HEK293 (cell line): ENCODE data around the gene C3AR1.
"Not testable (repeated sequence)": the region's sequence is repeated elsewhere in the genome, so short reads cannot be mapped to it uniquely, and the experiment has no call there.

Experiments used
- ATF2 ChIP-seq: fragments of 450-650 bp; formaldehyde crosslinking; IDR thresholded peaks from 2 replicates; pipeline ENCODE4 v1.5.1; 2016; ENCODE audit warnings: missing biosample characterization, missing genetic modification characterization, low read depth
- CTCF ChIP-seq: fragments of 450-650 bp; formaldehyde crosslinking; IDR thresholded peaks from 2 replicates; pipeline ENCODE4 v1.5.1; 2016; ENCODE audit warnings: missing biosample characterization, missing genetic modification characterization
- MEIS1 ChIP-seq: sonication (generic); formaldehyde crosslinking; IDR thresholded peaks from 2 replicates; pipeline ENCODE4 v1.8.1; 2022; ENCODE audit warnings: missing genetic modification reagents, mild to moderate bottlenecking, borderline replicate concordance
- OSR2 ChIP-seq: fragments of 450-650 bp; formaldehyde crosslinking; IDR thresholded peaks from 2 replicates; pipeline ENCODE4 v1.5.1; 2016; ENCODE audit warnings: missing biosample characterization, missing genetic modification characterization
- SETDB1 ChIP-seq: IDR thresholded peaks from one replicate; pipeline ENCODE4 v1.6.1; 2017; ENCODE audit warnings: mild to moderate bottlenecking, low read length, moderate library complexity, mixed read lengths; ENCODE audit not compliant: insufficient read length
- ZBTB20 ChIP-seq: fragments of 450-650 bp; formaldehyde crosslinking; IDR thresholded peaks from 2 replicates; pipeline ENCODE4 v1.5.1; 2016; ENCODE audit warnings: missing biosample characterization, missing genetic modification characterization
- ZBTB8A ChIP-seq: fragments of 450-650 bp; formaldehyde crosslinking; IDR thresholded peaks from 2 replicates; pipeline ENCODE4 v1.5.1; 2016; ENCODE audit warnings: missing biosample characterization, missing genetic modification characterization
- ZNF140 ChIP-seq: fragments of 450-650 bp; formaldehyde crosslinking; IDR thresholded peaks from 2 replicates; pipeline ENCODE4 v1.5.1; 2016; ENCODE audit warnings: missing biosample characterization, missing genetic modification characterization
- ZNF16 ChIP-seq: fragments of 450-650 bp; formaldehyde crosslinking; IDR thresholded peaks from 2 replicates; pipeline ENCODE4 v1.5.1; 2016; ENCODE audit warnings: low read depth, missing biosample characterization, missing genetic modification characterization
- ZNF404 ChIP-seq: fragments of 450-650 bp; formaldehyde crosslinking; IDR thresholded peaks from 2 replicates; pipeline ENCODE4 v1.5.1; 2017; ENCODE audit warnings: missing biosample characterization, missing genetic modification characterization
- ZNF560 ChIP-seq: fragments of 450-650 bp; formaldehyde crosslinking; IDR thresholded peaks from 2 replicates; pipeline ENCODE4 v1.5.1; 2017; ENCODE audit warnings: missing biosample characterization, missing genetic modification characterization, borderline replicate concordance
- TF ChIP-seq, protein P1 (sequence below): fragments of 450-650 bp; formaldehyde crosslinking; IDR thresholded peaks from 2 replicates; pipeline ENCODE4 v1.5.1; 2016; ENCODE audit warnings: missing biosample characterization, missing genetic modification characterization
- TF ChIP-seq, protein P2 (sequence below): sonication (generic); formaldehyde crosslinking; IDR thresholded peaks from 2 replicates; pipeline ENCODE4 v1.8.1; 2022; ENCODE audit warnings: mild to moderate bottlenecking, moderate library complexity, missing genetic modification reagents
- TF ChIP-seq, protein P3 (sequence below): fragments of 450-650 bp; formaldehyde crosslinking; IDR thresholded peaks from 2 replicates; pipeline ENCODE4 v1.5.1; 2017; ENCODE audit warnings: missing biosample characterization, missing genetic modification characterization

DNA sequence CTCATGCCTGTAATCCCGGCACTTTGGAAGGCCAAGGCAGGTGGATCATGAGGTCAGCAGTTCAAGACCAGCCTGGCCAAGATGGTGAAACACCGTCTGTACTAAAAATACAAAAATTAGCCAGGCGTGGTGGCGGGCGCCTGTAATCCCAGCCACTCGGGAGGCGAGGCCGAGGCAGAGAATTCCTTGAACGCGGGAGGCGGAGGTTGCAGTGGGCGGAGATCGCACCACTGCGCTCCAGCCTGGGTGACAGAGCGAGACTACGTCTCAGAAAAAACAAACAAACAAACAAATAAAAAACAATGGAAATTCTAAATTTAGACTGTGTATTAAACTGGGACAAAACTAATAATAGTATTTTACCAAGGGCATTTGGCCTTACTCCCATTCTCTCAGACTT, 47.9 kb downstream of the C3AR1 start:
- TF ChIP-seq CTCF (tag by site-specific recombination); MEIS1; ATF2 (tag by site-specific recombination); ZBTB8A (tag by site-specific recombination); ZNF404 (tag by site-specific recombination); ZNF560 (tag by site-specific recombination); ZNF16 (tag by site-specific recombination); OSR2 (tag by site-specific recombination); SETDB1; ZNF140 (tag by site-specific recombination); ZBTB20 (tag by site-specific recombination): not testable (repeated sequence)
- TF ChIP-seq, protein P1, sequence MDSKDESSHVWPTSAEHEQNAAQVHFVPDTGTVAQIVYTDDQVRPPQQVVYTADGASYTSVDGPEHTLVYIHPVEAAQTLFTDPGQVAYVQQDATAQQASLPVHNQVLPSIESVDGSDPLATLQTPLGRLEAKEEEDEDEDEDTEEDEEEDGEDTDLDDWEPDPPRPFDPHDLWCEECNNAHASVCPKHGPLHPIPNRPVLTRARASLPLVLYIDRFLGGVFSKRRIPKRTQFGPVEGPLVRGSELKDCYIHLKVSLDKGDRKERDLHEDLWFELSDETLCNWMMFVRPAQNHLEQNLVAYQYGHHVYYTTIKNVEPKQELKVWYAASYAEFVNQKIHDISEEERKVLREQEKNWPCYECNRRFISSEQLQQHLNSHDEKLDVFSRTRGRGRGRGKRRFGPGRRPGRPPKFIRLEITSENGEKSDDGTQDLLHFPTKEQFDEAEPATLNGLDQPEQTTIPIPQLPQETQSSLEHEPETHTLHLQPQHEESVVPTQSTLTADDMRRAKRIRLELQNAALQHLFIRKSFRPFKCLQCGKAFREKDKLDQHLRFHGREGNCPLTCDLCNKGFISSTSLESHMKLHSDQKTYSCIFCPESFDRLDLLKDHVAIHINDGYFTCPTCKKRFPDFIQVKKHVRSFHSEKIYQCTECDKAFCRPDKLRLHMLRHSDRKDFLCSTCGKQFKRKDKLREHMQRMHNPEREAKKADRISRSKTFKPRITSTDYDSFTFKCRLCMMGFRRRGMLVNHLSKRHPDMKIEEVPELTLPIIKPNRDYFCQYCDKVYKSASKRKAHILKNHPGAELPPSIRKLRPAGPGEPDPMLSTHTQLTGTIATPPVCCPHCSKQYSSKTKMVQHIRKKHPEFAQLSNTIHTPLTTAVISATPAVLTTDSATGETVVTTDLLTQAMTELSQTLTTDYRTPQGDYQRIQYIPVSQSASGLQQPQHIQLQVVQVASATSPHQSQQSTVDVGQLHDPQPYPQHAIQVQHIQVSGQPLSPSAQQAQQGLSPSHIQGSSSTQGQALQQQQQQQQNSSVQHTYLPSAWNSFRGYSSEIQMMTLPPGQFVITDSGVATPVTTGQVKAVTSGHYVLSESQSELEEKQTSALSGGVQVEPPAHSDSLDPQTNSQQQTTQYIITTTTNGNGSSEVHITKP (tag by site-specific recombination), result not testable (repeated sequence)
- TF ChIP-seq, protein P2, sequence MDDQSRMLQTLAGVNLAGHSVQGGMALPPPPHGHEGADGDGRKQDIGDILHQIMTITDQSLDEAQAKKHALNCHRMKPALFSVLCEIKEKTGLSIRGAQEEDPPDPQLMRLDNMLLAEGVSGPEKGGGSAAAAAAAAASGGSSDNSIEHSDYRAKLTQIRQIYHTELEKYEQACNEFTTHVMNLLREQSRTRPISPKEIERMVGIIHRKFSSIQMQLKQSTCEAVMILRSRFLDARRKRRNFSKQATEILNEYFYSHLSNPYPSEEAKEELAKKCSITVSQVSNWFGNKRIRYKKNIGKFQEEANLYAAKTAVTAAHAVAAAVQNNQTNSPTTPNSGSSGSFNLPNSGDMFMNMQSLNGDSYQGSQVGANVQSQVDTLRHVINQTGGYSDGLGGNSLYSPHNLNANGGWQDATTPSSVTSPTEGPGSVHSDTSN (CRISPR knock-in tag), result not testable (repeated sequence)
- TF ChIP-seq, protein P3, sequence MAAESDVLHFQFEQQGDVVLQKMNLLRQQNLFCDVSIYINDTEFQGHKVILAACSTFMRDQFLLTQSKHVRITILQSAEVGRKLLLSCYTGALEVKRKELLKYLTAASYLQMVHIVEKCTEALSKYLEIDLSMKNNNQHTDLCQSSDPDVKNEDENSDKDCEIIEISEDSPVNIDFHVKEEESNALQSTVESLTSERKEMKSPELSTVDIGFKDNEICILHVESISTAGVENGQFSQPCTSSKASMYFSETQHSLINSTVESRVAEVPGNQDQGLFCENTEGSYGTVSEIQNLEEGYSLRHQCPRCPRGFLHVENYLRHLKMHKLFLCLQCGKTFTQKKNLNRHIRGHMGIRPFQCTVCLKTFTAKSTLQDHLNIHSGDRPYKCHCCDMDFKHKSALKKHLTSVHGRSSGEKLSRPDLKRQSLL (tag by site-specific recombination), result not testable (repeated sequence)
